Mammary epithelial cell (primary cell): Measurements from ENCODE around the gene GALNT17.

ENCODE experiments used
- CTCF ChIP-seq, 2 donors: IDR thresholded peaks in 1 of 2; conservative IDR thresholded peaks in 1 of 2; 2 replicates each; pipeline ENCODE4 v1.5.1; 2011 to 2012; ENCODE audit warnings: inconsistent platforms in 2 of 2, low read length in 2 of 2, mild to moderate bottlenecking in 2 of 2, control low read depth in 1 of 2, low read depth in 1 of 2; ENCODE audit not compliant: insufficient read depth in 1 of 2; ENCODE audit errors: extremely low read depth in 1 of 2
- EZH2 ChIP-seq: IDR thresholded peaks from 2 replicates; pipeline ENCODE4 v1.6.1; 2012; ENCODE audit warnings: low read length, inconsistent platforms, borderline replicate concordance

- TF ChIP-seq EZH2, result no peak
- TF ChIP-seq CTCF (conservative IDR thresholded peaks at IDR 0.05 in 1 of 2, IDR thresholded peaks at IDR 0.05 in 1 of 2; ENCODE audit: extremely low read depth in 1 of 2, insufficient read depth in 1 of 2, low read depth in 1 of 2, low read length in 2 of 2), result no peak
Measured at GRCh38 chr7:71555758-71556157, 423.8 kb downstream of the GALNT17 start.
